HEK293T (cell line): ENCODE data around the gene MAD1L1.

Source experiments
- CTCF ChIA-PET: fragments of 350-600 bp; formaldehyde crosslinking; extraction: SDS; loops from one replicate; lab custom pipeline; 2021; ENCODE audit warnings: antibody characterized with exemption, inconsistent platforms; lab: Yijun Ruan, JAX
- POLR2A ChIA-PET: fragments of 350-600 bp; formaldehyde crosslinking; extraction: SDS; loops from one replicate; lab custom pipeline; 2020; ENCODE audit warnings: antibody characterized with exemption, inconsistent platforms; lab: Yijun Ruan, JAX
- DNase-seq: peaks from one replicate; pipeline ENCODE4 v3.0.0; 2012; ENCODE audit warnings: mixed read lengths; ENCODE audit errors: extremely low spot score
- ARNT ChIP-seq: fragments of 450-650 bp; IDR thresholded peaks from 2 replicates; pipeline ENCODE4 v1.6.1; 2017; ENCODE audit warnings: mild to moderate bottlenecking
- BHLHE40 ChIP-seq: fragments of 450-650 bp; IDR thresholded peaks from 2 replicates; pipeline ENCODE4 v1.6.1; 2016; ENCODE audit warnings: mild to moderate bottlenecking, moderate library complexity, borderline replicate concordance
- CTBP1 ChIP-seq: fragments of 450-650 bp; IDR thresholded peaks from 2 replicates; pipeline ENCODE4 v1.6.1; 2016; ENCODE audit warnings: borderline replicate concordance
- ELF4 ChIP-seq: fragments of 450-650 bp; IDR thresholded peaks from 2 replicates; pipeline ENCODE4 v1.6.1; 2017; ENCODE audit warnings: antibody characterized with exemption
- FOXA1 ChIP-seq: fragments of 450-650 bp; IDR thresholded peaks from 2 replicates; pipeline ENCODE4 v1.6.1; 2016; ENCODE audit warnings: mild to moderate bottlenecking
- FOXK2 ChIP-seq: fragments of 450-650 bp; IDR thresholded peaks from 2 replicates; pipeline ENCODE4 v1.6.1; 2016; ENCODE audit warnings: mild to moderate bottlenecking
- FOXM1 ChIP-seq: fragments of 450-650 bp; IDR thresholded peaks from 2 replicates; pipeline ENCODE4 v1.6.1; 2017; ENCODE audit warnings: mild to moderate bottlenecking, borderline replicate concordance
- HDGF ChIP-seq: fragments of 450-650 bp; IDR thresholded peaks from 2 replicates; pipeline ENCODE4 v1.6.1; 2017; ENCODE audit warnings: antibody characterized with exemption, borderline replicate concordance
- L3MBTL2 ChIP-seq: fragments of 450-650 bp; conservative IDR thresholded peaks from 2 replicates; pipeline ENCODE4 v1.6.1; 2016; ENCODE audit warnings: mild to moderate bottlenecking
- LEF1 ChIP-seq: fragments of 450-650 bp; IDR thresholded peaks from 2 replicates; pipeline ENCODE4 v1.6.1; 2017; ENCODE audit warnings: mild to moderate bottlenecking, borderline replicate concordance
- NFRKB ChIP-seq: fragments of 450-650 bp; IDR thresholded peaks from 2 replicates; pipeline ENCODE4 v1.6.1; 2016; ENCODE audit warnings: mild to moderate bottlenecking, moderate library complexity
- SP1 ChIP-seq: fragments of 450-650 bp; IDR thresholded peaks from 2 replicates; pipeline ENCODE4 v1.6.1; 2017
- SUZ12 ChIP-seq: fragments of 450-650 bp; IDR thresholded peaks from 2 replicates; pipeline ENCODE4 v1.6.1; 2016; ENCODE audit warnings: mild to moderate bottlenecking
- TARDBP ChIP-seq: fragments of 450-650 bp; IDR thresholded peaks from 2 replicates; pipeline ENCODE4 v1.6.1; 2016
- ZNF384 ChIP-seq: fragments of 450-650 bp; IDR thresholded peaks from 2 replicates; pipeline ENCODE4 v1.6.1; 2016
- TF ChIP-seq, protein P1 (sequence below): fragments of 450-650 bp; IDR thresholded peaks from 2 replicates; pipeline ENCODE4 v1.6.1; 2016

Gene MAD1L1

GRCh38 chr7:1901431-1902210 lies 331.1 kb downstream of the MAD1L1 start:
- POLR2A ChIA-PET: no interaction called here
- CTCF ChIA-PET: no interaction called here
- TF ChIP-seq TARDBP: no peak
- TF ChIP-seq, protein P1, sequence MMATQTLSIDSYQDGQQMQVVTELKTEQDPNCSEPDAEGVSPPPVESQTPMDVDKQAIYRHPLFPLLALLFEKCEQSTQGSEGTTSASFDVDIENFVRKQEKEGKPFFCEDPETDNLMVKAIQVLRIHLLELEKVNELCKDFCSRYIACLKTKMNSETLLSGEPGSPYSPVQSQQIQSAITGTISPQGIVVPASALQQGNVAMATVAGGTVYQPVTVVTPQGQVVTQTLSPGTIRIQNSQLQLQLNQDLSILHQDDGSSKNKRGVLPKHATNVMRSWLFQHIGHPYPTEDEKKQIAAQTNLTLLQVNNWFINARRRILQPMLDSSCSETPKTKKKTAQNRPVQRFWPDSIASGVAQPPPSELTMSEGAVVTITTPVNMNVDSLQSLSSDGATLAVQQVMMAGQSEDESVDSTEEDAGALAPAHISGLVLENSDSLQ: no peak
- no peak for TF ChIP-seq HDGF
- TF ChIP-seq ZNF384: no peak
- no peak for TF ChIP-seq BHLHE40
- TF ChIP-seq SUZ12: no peak
- no peak for TF ChIP-seq SP1
- DNase-seq: no peak

DNA sequence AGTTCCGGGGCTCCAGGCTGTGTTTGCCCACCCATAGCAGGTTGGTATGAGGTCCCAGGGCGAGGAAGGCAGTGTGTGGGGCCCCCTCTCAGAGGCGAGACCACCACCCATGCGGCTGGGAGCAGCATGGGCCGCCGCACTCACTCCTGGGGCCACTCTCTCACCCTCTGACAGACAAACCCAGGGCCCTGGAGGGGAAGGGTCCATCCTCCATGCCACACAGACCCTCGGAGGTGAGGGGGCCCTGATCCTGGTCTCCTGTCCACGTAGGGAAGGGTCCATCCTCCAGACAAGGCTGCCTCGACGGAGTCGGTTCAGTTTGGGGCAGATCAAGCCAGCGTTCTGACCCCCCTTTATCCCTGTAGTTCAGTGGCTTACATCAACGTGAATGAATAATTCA lies 331.9 kb downstream of the MAD1L1 start:
- POLR2A ChIA-PET: no interaction called here
- CTCF ChIA-PET: no interaction called here
- TF ChIP-seq SP1: no peak
- no peak for TF ChIP-seq FOXM1
- no peak for TF ChIP-seq L3MBTL2
- TF ChIP-seq, protein P1: no peak
- TF ChIP-seq ARNT: no peak
- no peak for TF ChIP-seq ELF4
- no peak for TF ChIP-seq FOXA1
- no peak for TF ChIP-seq HDGF
- TF ChIP-seq BHLHE40: no peak
- no peak for TF ChIP-seq TARDBP
- no peak for DNase-seq

GRCh38 chr7:1899951-1900762 lies 332.6 kb downstream of the MAD1L1 start:
- no peak for TF ChIP-seq NFRKB
- TF ChIP-seq SUZ12: no peak
- TF ChIP-seq FOXA1: no peak
- no peak for TF ChIP-seq LEF1
- TF ChIP-seq ARNT: no peak
- TF ChIP-seq FOXM1: no peak
- no peak for TF ChIP-seq ELF4
- TF ChIP-seq, protein P1: no peak
- no peak for TF ChIP-seq HDGF
- TF ChIP-seq FOXK2: no peak
- no peak for TF ChIP-seq BHLHE40
- no peak for TF ChIP-seq TARDBP
- no peak for TF ChIP-seq CTBP1
- TF ChIP-seq L3MBTL2: no peak
- TF ChIP-seq ZNF384: no peak
- no peak for TF ChIP-seq SP1
- ChIA-PET POLR2A (no interaction called here), CTCF (no interaction called here)
- no peak for DNase-seq

DNA sequence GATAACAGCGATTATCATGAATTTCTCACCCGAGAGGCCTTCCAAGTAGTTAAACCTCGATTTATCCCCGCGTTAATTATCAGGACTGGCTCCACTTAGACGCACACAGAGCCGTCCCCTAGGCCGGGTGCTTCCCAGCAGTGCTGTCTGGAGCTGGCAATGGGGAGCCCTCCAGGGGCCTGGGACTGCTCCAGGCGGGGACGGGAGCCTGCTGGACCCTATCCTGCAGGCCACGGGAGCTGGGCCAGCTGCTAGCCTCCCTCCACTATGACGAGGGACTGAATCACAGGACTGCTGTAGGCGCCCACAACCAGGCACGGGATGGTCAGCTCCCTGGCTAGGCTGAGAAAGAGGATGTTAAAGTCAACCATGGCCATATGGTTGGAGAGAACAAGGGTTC lies 333.5 kb downstream of the MAD1L1 start:
- no peak for TF ChIP-seq NFRKB
- no peak for TF ChIP-seq BHLHE40
- TF ChIP-seq CTBP1: no peak
- CTCF ChIA-PET: no interaction called here
- DNase-seq: no peak
- POLR2A ChIA-PET: no interaction called here

- CTCF ChIA-PET: no interaction called here
Measured at GRCh38 chr7:1898628-1899185, 334.0 kb downstream of the MAD1L1 start.

GRCh38 chr7:1897861-1898627 lies 334.7 kb downstream of the MAD1L1 start:
- POLR2A ChIA-PET: no interaction called here
- CTCF ChIA-PET: no interaction called here
- DNase-seq: no peak
- no peak for TF ChIP-seq BHLHE40
- TF ChIP-seq LEF1: no peak
- no peak for TF ChIP-seq NFRKB
- TF ChIP-seq, protein P1: no peak
- TF ChIP-seq ELF4: no peak
- TF ChIP-seq TARDBP: no peak
- no peak for TF ChIP-seq FOXA1
- no peak for TF ChIP-seq SP1
- no peak for TF ChIP-seq ARNT
- TF ChIP-seq ZNF384: no peak
- TF ChIP-seq FOXM1: no peak
- no peak for TF ChIP-seq CTBP1
- no peak for TF ChIP-seq SUZ12
- no peak for TF ChIP-seq HDGF
- TF ChIP-seq L3MBTL2: no peak
- TF ChIP-seq FOXK2: no peak

More at GRCh38 chr7:1898628-1899185, 334.0 kb downstream of the MAD1L1 start:
- TF ChIP-seq SUZ12: no peak
- TF ChIP-seq ARNT: no peak
- TF ChIP-seq FOXK2: no peak
- TF ChIP-seq FOXA1: no peak
- POLR2A ChIA-PET: no interaction called here
- no peak for DNase-seq
